GM12878 (cell line): ENCODE measurements around the gene WNK1.

Experiments used
- CHD4 ChIP-seq: fragments of 200-600 bp; sonication (generic); IDR thresholded peaks from 2 replicates; pipeline ENCODE4 v1.6.1; 2016; ENCODE audit warnings: mild to moderate bottlenecking
- ETV6 ChIP-seq, 2 experiments: fragments of 450-650 bp in 1 of 2; IDR thresholded peaks in 1 of 2; conservative IDR thresholded peaks in 1 of 2; 2 replicates each; pipeline ENCODE4 v1.6.1; 2014; ENCODE audit warnings: antibody characterized with exemption in 1 of 2, borderline replicate concordance in 1 of 2, low read depth in 1 of 2, mild to moderate bottlenecking in 1 of 2, moderate library complexity in 1 of 2
- HCFC1 ChIP-seq: fragments of 150-350 bp; IDR thresholded peaks from 2 replicates; pipeline ENCODE4 v1.6.1; 2014; ENCODE audit warnings: low read length
- HDAC2 ChIP-seq: fragments of 200-600 bp; sonication (generic); IDR thresholded peaks from 2 replicates; pipeline ENCODE4 v1.6.1; 2017
- JUNB ChIP-seq: IDR thresholded peaks from 2 replicates; pipeline ENCODE4 v1.6.1; 2016; ENCODE audit warnings: antibody characterized with exemption, mild to moderate bottlenecking
- KAT2A ChIP-seq: conservative IDR thresholded peaks from 2 replicates; pipeline ENCODE4 v1.6.1; 2011; ENCODE audit warnings: low read depth, low read length; ENCODE audit not compliant: control insufficient read depth
- MXI1 ChIP-seq: fragments of 150-350 bp; IDR thresholded peaks from 2 replicates; pipeline ENCODE4 v1.6.1; 2011; ENCODE audit warnings: low read depth, mild to moderate bottlenecking, inconsistent platforms, low read length, improper control_type of control experiment
- MYC ChIP-seq: IDR thresholded peaks from 2 replicates; pipeline ENCODE4 v1.6.1; 2011; ENCODE audit warnings: mild to moderate bottlenecking, low read length, moderate library complexity, inconsistent platforms; ENCODE audit not compliant: insufficient read depth, insufficient replicate concordance, insufficient read length, severe bottlenecking
- PML ChIP-seq: IDR thresholded peaks from 2 replicates; pipeline ENCODE4 v1.6.1; 2012; ENCODE audit warnings: low read length, inconsistent platforms
- POLR2A ChIP-seq: IDR thresholded peaks from 2 replicates; pipeline ENCODE4 v1.6.1; 2011; ENCODE audit warnings: low read depth, mild to moderate bottlenecking, low read length
- TAF1 ChIP-seq: IDR thresholded peaks from 2 replicates; pipeline ENCODE4 v1.6.1; 2011; ENCODE audit warnings: mild to moderate bottlenecking, low read depth, low read length, borderline replicate concordance
- YY1 ChIP-seq: IDR thresholded peaks from 2 replicates; pipeline ENCODE4 v1.6.1; 2011; ENCODE audit warnings: low read depth, mild to moderate bottlenecking, low read length
- TF ChIP-seq, protein P1 (sequence below): IDR thresholded peaks from 2 replicates; pipeline ENCODE4 v1.6.1; 2011; ENCODE audit warnings: mild to moderate bottlenecking, low read depth, low read length, moderate library complexity; ENCODE audit not compliant: insufficient replicate concordance

DNA sequence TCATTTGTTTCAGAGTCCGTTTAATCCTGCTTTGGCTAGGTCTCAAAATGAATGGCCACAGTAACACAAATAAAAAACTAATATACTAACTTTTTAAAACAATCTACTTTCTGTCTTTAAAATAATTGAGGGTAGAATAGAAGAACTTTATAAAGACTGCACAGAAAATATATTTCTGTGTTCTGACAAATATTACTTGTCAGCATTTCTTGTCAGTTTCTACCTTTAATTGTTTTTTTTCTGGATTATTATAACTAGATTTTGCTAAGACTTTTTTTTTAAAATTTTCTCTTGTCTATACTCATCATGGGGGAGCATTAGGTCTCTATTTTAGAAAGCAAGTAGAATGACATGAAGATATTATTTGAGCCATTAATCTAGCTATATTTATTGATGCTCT lies 110.9 kb downstream of the WNK1 start:
- TF ChIP-seq CHD4 = no peak
- no peak for TF ChIP-seq KAT2A
- TF ChIP-seq MYC = no peak
- no peak for TF ChIP-seq YY1
- TF ChIP-seq POLR2A = no peak
- no peak for TF ChIP-seq JUNB
- no peak for TF ChIP-seq MXI1
- TF ChIP-seq HDAC2 = no peak
- no peak for TF ChIP-seq ETV6 (conservative IDR thresholded peaks at IDR 0.05 in 1 of 2, IDR thresholded peaks at IDR 0.05 in 1 of 2; ENCODE audit: borderline replicate concordance in 1 of 2, low read depth in 1 of 2)
- no peak for TF ChIP-seq HCFC1
- TF ChIP-seq, protein P1, sequence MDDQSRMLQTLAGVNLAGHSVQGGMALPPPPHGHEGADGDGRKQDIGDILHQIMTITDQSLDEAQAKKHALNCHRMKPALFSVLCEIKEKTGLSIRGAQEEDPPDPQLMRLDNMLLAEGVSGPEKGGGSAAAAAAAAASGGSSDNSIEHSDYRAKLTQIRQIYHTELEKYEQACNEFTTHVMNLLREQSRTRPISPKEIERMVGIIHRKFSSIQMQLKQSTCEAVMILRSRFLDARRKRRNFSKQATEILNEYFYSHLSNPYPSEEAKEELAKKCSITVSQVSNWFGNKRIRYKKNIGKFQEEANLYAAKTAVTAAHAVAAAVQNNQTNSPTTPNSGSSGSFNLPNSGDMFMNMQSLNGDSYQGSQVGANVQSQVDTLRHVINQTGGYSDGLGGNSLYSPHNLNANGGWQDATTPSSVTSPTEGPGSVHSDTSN = no peak
- TF ChIP-seq TAF1 = no peak
- TF ChIP-seq PML = no peak
